IMR-90 (cell line): ENCODE measurements around the gene GOLPH3L. TPM values are rescaled to one million over a fixed set of nuclear protein-coding genes. Genes with fewer than 3 reads are reported as not detected.

Experiments used
- ATAC-seq: fragments of 200-7000 bp; cut with Tn5 transposase; 2 replicates; pipeline ENCODE4 v1.9.1; 2020; ENCODE audit warnings: low read depth, mild to moderate bottlenecking, moderate library complexity
- BruUV-seq: library from RNA; stranded (reverse); fragments of 400-500 nt; replicated peaks from 2 replicates; lab custom pipeline; 2021; lab: Mats Ljungman, UMichigan
- CTCF ChIA-PET: fragments of 300-600 bp; formaldehyde crosslinking; extraction: SDS; loops from one replicate; lab custom pipeline; 2021; ENCODE audit warnings: antibody characterized with exemption; lab: Yijun Ruan, JAX
- POLR2A ChIA-PET: fragments of 300-600 bp; sonication (Branson Sonifier 250); formaldehyde crosslinking; loops from one replicate; lab custom pipeline; 2022; ENCODE audit warnings: antibody characterized with exemption; ENCODE audit not compliant: unreplicated experiment; lab: Charles Lee
- DNase-seq: peaks from one replicate; pipeline ENCODE4 v3.0.0; 2013
- H2AFZ ChIP-seq: replicated peaks from 2 replicates; pipeline ENCODE3; 2013; ENCODE audit warnings: low read length, mild to moderate bottlenecking; ENCODE audit not compliant: poor library complexity
- H2AK5ac ChIP-seq: 2 replicates; pipeline ENCODE4 v1.6.1; 2013; ENCODE audit warnings: low read depth, low read length, inconsistent platforms
- H2AK9ac ChIP-seq: replicated peaks from 2 replicates; pipeline ENCODE3; 2013; ENCODE audit warnings: mild to moderate bottlenecking, low read depth, low read length, moderate library complexity; ENCODE audit not compliant: poor library complexity
- H2BK120ac ChIP-seq: 2 replicates; pipeline ENCODE4 v1.6.1; 2013; ENCODE audit warnings: low read depth, low read length, inconsistent platforms
- H2BK15ac ChIP-seq: 3 replicates; pipeline ENCODE4 v1.6.1; 2013; ENCODE audit warnings: low read depth, low read length, inconsistent platforms
- H2BK20ac ChIP-seq: 2 replicates; pipeline ENCODE4 v1.6.1; 2013; ENCODE audit warnings: low read depth, mild to moderate bottlenecking, inconsistent platforms, low read length, moderate library complexity
- H2BK5ac ChIP-seq: 2 replicates; pipeline ENCODE4 v1.6.1; 2013; ENCODE audit warnings: mild to moderate bottlenecking, low read depth, low read length, inconsistent platforms; ENCODE audit not compliant: poor library complexity, severe bottlenecking
- H3K14ac ChIP-seq: replicated peaks from 2 replicates; pipeline ENCODE4 v1.6.1; 2013; ENCODE audit warnings: low read depth, low read length, inconsistent platforms
- H3K18ac ChIP-seq: 2 replicates; pipeline ENCODE4 v1.6.1; 2013; ENCODE audit warnings: low read depth, low read length, control low read depth
- H3K23ac ChIP-seq: 2 replicates; pipeline ENCODE4 v1.6.1; 2013; ENCODE audit warnings: low read depth, low read length, inconsistent platforms
- H3K27ac ChIP-seq: 2 replicates; pipeline ENCODE4 v1.5.1; 2013; ENCODE audit warnings: mild to moderate bottlenecking, control low read depth, low read length; ENCODE audit not compliant: insufficient read depth
- H3K27me3 ChIP-seq: 2 replicates; pipeline ENCODE4 v1.6.1; 2013; ENCODE audit warnings: low read length; ENCODE audit not compliant: control insufficient read depth, insufficient read depth
- H3K36me3 ChIP-seq: 2 replicates; pipeline ENCODE4 v1.6.1; 2013; ENCODE audit warnings: low read length, mixed read lengths; ENCODE audit not compliant: control insufficient read depth, insufficient read depth
- H3K4ac ChIP-seq: 2 replicates; pipeline ENCODE4 v1.6.1; 2013; ENCODE audit warnings: low read depth, low read length, inconsistent platforms
- H3K4me1 ChIP-seq: 2 replicates; pipeline ENCODE4 v1.6.1; 2013; ENCODE audit warnings: low read length, mixed read lengths; ENCODE audit not compliant: control insufficient read depth, insufficient read depth
- H3K4me2 ChIP-seq: 2 replicates; pipeline ENCODE4 v1.6.1; 2013; ENCODE audit warnings: low read depth, mild to moderate bottlenecking, control low read depth, low read length, moderate library complexity
- H3K4me3 ChIP-seq: 2 replicates; pipeline ENCODE4 v1.5.1; 2013; ENCODE audit warnings: low read depth, mild to moderate bottlenecking, control low read depth, low read length, moderate library complexity; ENCODE audit not compliant: insufficient read depth
- H3K56ac ChIP-seq: 2 replicates; pipeline ENCODE4 v1.6.1; 2013; ENCODE audit warnings: low read length, inconsistent platforms; ENCODE audit not compliant: insufficient read depth; ENCODE audit errors: extremely low read depth
- H3K79me1 ChIP-seq, 2 experiments: 2 replicates each; pipeline ENCODE4 v1.6.1; 2013; ENCODE audit warnings: low read length in 2 of 2, inconsistent platforms in 1 of 2, low read depth in 1 of 2
- H3K9ac ChIP-seq: 2 replicates; pipeline ENCODE4 v1.6.1; 2013; ENCODE audit warnings: low read depth, low read length, control low read depth
- H3K9me1 ChIP-seq: 2 replicates; pipeline ENCODE4 v1.6.1; 2013; ENCODE audit warnings: low read length, inconsistent platforms; ENCODE audit not compliant: insufficient read depth
- H3K9me3 ChIP-seq: 2 replicates; pipeline ENCODE4 v1.6.1; 2013; ENCODE audit warnings: low read length; ENCODE audit not compliant: control insufficient read depth, insufficient read depth
- H4K20me1 ChIP-seq: 2 replicates; pipeline ENCODE4 v1.6.1; 2013; ENCODE audit warnings: low read length, inconsistent platforms; ENCODE audit not compliant: insufficient read depth
- H4K5ac ChIP-seq: 2 replicates; pipeline ENCODE4 v1.6.1; 2013; ENCODE audit warnings: mild to moderate bottlenecking, low read depth, low read length, control low read depth
- H4K8ac ChIP-seq, 2 experiments: 2 replicates each; pipeline ENCODE4 v1.6.1; 2013; ENCODE audit warnings: low read depth in 2 of 2, low read length in 2 of 2, control low read depth in 1 of 2, inconsistent platforms in 1 of 2
- H4K91ac ChIP-seq: 2 replicates; pipeline ENCODE4 v1.6.1; 2013; ENCODE audit warnings: low read depth, low read length, inconsistent platforms; ENCODE audit not compliant: insufficient read depth
- BHLHE40 ChIP-seq: fragments of 150-350 bp; IDR thresholded peaks from 2 replicates; pipeline ENCODE4 v1.6.1; 2016; ENCODE audit warnings: mild to moderate bottlenecking, low read depth, low read length
- CTCF ChIP-seq: conservative IDR thresholded peaks from 2 replicates; pipeline ENCODE4 v1.5.1; 2012; ENCODE audit warnings: mild to moderate bottlenecking, low read depth, low read length, improper control_type of control experiment
- MAZ ChIP-seq: IDR thresholded peaks from 2 replicates; pipeline ENCODE4 v1.6.1; 2012; ENCODE audit warnings: low read depth, mild to moderate bottlenecking, low read length, improper control_type of control experiment, moderate library complexity, borderline replicate concordance
- POLR2A ChIP-seq: IDR thresholded peaks from 2 replicates; pipeline ENCODE4 v1.6.1; 2012; ENCODE audit warnings: mild to moderate bottlenecking, low read depth, low read length
- RCOR1 ChIP-seq: IDR thresholded peaks from 2 replicates; pipeline ENCODE4 v1.6.1; 2012; ENCODE audit warnings: mild to moderate bottlenecking, low read length, improper control_type of control experiment; ENCODE audit not compliant: insufficient replicate concordance
- USF2 ChIP-seq: fragments of 150-350 bp; IDR thresholded peaks from 2 replicates; pipeline ENCODE4 v1.6.1; 2017; ENCODE audit warnings: mild to moderate bottlenecking, antibody characterized with exemption, low read length, low read depth
- dilution Hi-C: fragments of 300-500 bp; cut with HindIII; formaldehyde crosslinking; loops from one replicate; pipeline ENCODE4 v1.14.3; 2018; ENCODE audit warnings: low sequenced_read_pairs; ENCODE audit not compliant: unreplicated experiment
- in situ Hi-C: fragments of 300-500 bp; cut with MboI; formaldehyde crosslinking; loops from 3 replicates; pipeline ENCODE4 v1.14.3; 2019; ENCODE audit warnings: low sequenced_read_pairs, inconsistent platforms, mixed read lengths
- intact Hi-C: fragments of 100-400 bp; cut with micrococcal nuclease; formaldehyde crosslinking; loops from 2 replicates; pipeline ENCODE4 v1.10.0; 2022
- polyA plus RNA-seq, 3 experiments: library from polyadenylated mRNA; depleted of rRNA; stranded (reverse); fragments of >200 nt; gene quantifications; 2 replicates each; pipeline ENCODE4 v1.2.3, GENCODE V29; 2012; ENCODE audit warnings: low replicate concordance in 1 of 3
- total RNA-seq: library from RNA; depleted of rRNA; stranded (reverse); fragments of >200 nt; gene quantifications from 2 replicates; pipeline ENCODE4 v1.2.3, GENCODE V29; 2012

Gene GOLPH3L
- total and polyA plus RNA-seq, 2 of the 4 experiments (the other 2 are of a cell fraction), result 9.5 to 11.0 TPM

- Histone ChIP-seq H3K79me1 (no peaks in the 10 kb centered on the region), H2BK15ac (no peak overlapping the region), H4K91ac (no peak overlapping the region), H3K4me3 (no peak overlapping the region), H3K4me2 (no peak overlapping the region), H2AK5ac (no peak overlapping the region), H2BK20ac (no peak overlapping the region), H4K5ac (no peak overlapping the region), H4K8ac (no peak overlapping the region), H3K9me1 (no peaks in the 10 kb centered on the region), H2AK9ac (no peak overlapping the region), H3K27me3 (peaks cover 4% of the 10 kb centered on the region; the same call in 1 of the 2 replicates), H2BK5ac (no peak overlapping the region), H3K18ac (no peak overlapping the region), H3K36me3 (no peaks in the 10 kb centered on the region), H3K9ac (no peak overlapping the region), H3K4me1 (no peaks in the 10 kb centered on the region), H3K4ac (no peak overlapping the region), H3K23ac (no peak overlapping the region), H2BK120ac (no peak overlapping the region), H2AFZ (no peak overlapping the region), H3K14ac (no peak overlapping the region), H3K56ac (no peak overlapping the region), H4K20me1 (no peaks in the 10 kb centered on the region), H3K27ac (no peak overlapping the region), H3K9me3 (no peaks in the 10 kb centered on the region)
- TF ChIP-seq MAZ, result no peak
- no peak for TF ChIP-seq RCOR1
- no peak for TF ChIP-seq BHLHE40
- no peak for TF ChIP-seq POLR2A
- TF ChIP-seq CTCF, result no peak
- no peak for TF ChIP-seq USF2
- ChIA-PET CTCF (no interaction called here), POLR2A (no interaction called here)
- BruUV-seq, result no TSS peak
- dilution Hi-C loops, result no loop called here
- in situ Hi-C loops, result no loop called here
- no peak for ATAC-seq
- DNase-seq, result no peak
- intact Hi-C loops, result loop anchor here (5.0 kb wide), 1 partner anchor 34 kb away; no protein-coding TSS in a partner anchor
These were observed 6.5 kb upstream of the GOLPH3L start for GRCh38 chr1:150703427-150703826.
